GM23338 (cell line): ENCODE results near the gene GPR176. TPM values are rescaled to one million over a fixed set of nuclear protein-coding genes. Genes with fewer than 3 reads are reported as not detected.

Experiments used
- ATAC-seq: fragments of 200-7000 bp; cut with Tn5 transposase; 3 replicates; pipeline ENCODE4 v1.9.1; 2020
- DNase-seq: peaks from one replicate; pipeline ENCODE4 v3.0.0-alpha.2; 2015; ENCODE audit warnings: low spot score
- H2AFZ ChIP-seq: fragments of 200-600 bp; sonication (generic); 2 replicates; pipeline ENCODE4 v1.8.0; 2016; ENCODE audit warnings: antibody characterized with exemption, mild to moderate bottlenecking, moderate library complexity
- H3F3A ChIP-seq: fragments of 200-600 bp; sonication (generic); replicated peaks from 2 replicates; pipeline ENCODE4 v1.8.0; 2017; ENCODE audit warnings: antibody characterized with exemption, mixed run types, low read depth
- H3K27ac ChIP-seq: fragments of 200-600 bp; sonication (generic); 2 replicates; pipeline ENCODE4 v1.6.1; 2016; ENCODE audit warnings: low read depth
- H3K27me3 ChIP-seq: fragments of 200-600 bp; sonication (generic); 2 replicates; pipeline ENCODE4 v1.8.0; 2016; ENCODE audit warnings: mild to moderate bottlenecking, mixed run types, moderate library complexity; ENCODE audit not compliant: insufficient read depth
- H3K36me3 ChIP-seq: fragments of 200-600 bp; sonication (generic); 2 replicates; pipeline ENCODE4 v1.8.0; 2016; ENCODE audit warnings: mild to moderate bottlenecking; ENCODE audit not compliant: insufficient read depth
- H3K4me1 ChIP-seq: fragments of 200-600 bp; sonication (generic); 2 replicates; pipeline ENCODE4 v1.8.0; 2016; ENCODE audit warnings: mild to moderate bottlenecking, moderate library complexity; ENCODE audit not compliant: insufficient read depth
- H3K4me2 ChIP-seq: fragments of 200-600 bp; sonication (generic); 2 replicates; pipeline ENCODE4 v1.7.1; 2017; ENCODE audit warnings: mixed run types
- H3K4me3 ChIP-seq: fragments of 200-600 bp; sonication (generic); 2 replicates; pipeline ENCODE4 v1.6.1; 2016; ENCODE audit warnings: mixed run types
- H3K79me2 ChIP-seq: fragments of 200-600 bp; sonication (generic); replicated peaks from 2 replicates; pipeline ENCODE4 v1.8.0; 2017; ENCODE audit warnings: mild to moderate bottlenecking; ENCODE audit not compliant: insufficient read depth
- H3K9me2 ChIP-seq: fragments of 200-600 bp; sonication (generic); 2 replicates; pipeline ENCODE4 v1.8.0; 2017; ENCODE audit not compliant: insufficient read depth
- H4K20me1 ChIP-seq: fragments of 200-600 bp; sonication (generic); replicated peaks from 2 replicates; pipeline ENCODE4 v1.8.0; 2017; ENCODE audit warnings: mild to moderate bottlenecking; ENCODE audit not compliant: insufficient read depth
- H3K27ac Mint-ChIP-seq: 2 replicates; pipeline ENCODE4 v1.8.0; 2020; ENCODE audit warnings: inconsistent platforms, mild to moderate bottlenecking, moderate library complexity, mixed read lengths
- H3K27me3 Mint-ChIP-seq: 3 replicates; pipeline ENCODE4 v1.8.0; 2022; ENCODE audit warnings: low read depth, mild to moderate bottlenecking, moderate library complexity, mixed read lengths, inconsistent platforms; ENCODE audit not compliant: insufficient read depth, poor library complexity
- H3K36me3 Mint-ChIP-seq: 3 replicates; pipeline ENCODE4 v1.8.0; 2021; ENCODE audit warnings: low read depth, mild to moderate bottlenecking, inconsistent platforms, moderate library complexity, mixed read lengths
- H3K4me1 Mint-ChIP-seq: 3 replicates; pipeline ENCODE4 v1.8.0; 2020; ENCODE audit warnings: mild to moderate bottlenecking, inconsistent platforms, mixed read lengths
- H3K4me3 Mint-ChIP-seq: 3 replicates; pipeline ENCODE4 v1.8.0; 2021; ENCODE audit warnings: moderate library complexity, mild to moderate bottlenecking, inconsistent platforms, mixed read lengths
- H3K9me3 Mint-ChIP-seq: 3 replicates; pipeline ENCODE4 v1.8.0; 2020; ENCODE audit warnings: moderate library complexity, mild to moderate bottlenecking, inconsistent platforms, mixed read lengths
- ZNF114 ChIP-seq: fragments of 250-450 bp; sonication (Bioruptor Pico); IDR thresholded peaks from 2 replicates; pipeline ENCODE4 v1.5.0; 2020; ENCODE audit warnings: mild to moderate bottlenecking, moderate library complexity
- ZNF331 ChIP-seq: fragments of 250-450 bp; sonication (Bioruptor Pico); IDR thresholded peaks from 2 replicates; pipeline ENCODE4 v1.5.0; 2020; ENCODE audit warnings: low read depth, mild to moderate bottlenecking, moderate library complexity
- polyA plus RNA-seq: library from polyadenylated mRNA; unstranded; fragments of >200 nt; fragmentation: Nextera tagmentation; extraction: Ambion mirVana; gene quantifications from 2 replicates; pipeline ENCODE4 v1.2.1, GENCODE V29; 2016
- total RNA-seq: library from RNA; depleted of rRNA; stranded (reverse); fragments of >200 nt; shearing (Covaris generic); gene quantifications from 2 replicates; pipeline ENCODE4 v1.2.3, GENCODE V29; 2014
- TF ChIP-seq, protein P1 (sequence below): IDR thresholded peaks from 2 replicates; pipeline ENCODE4 v1.6.1; 2016; ENCODE audit warnings: antibody characterized with exemption
- TF ChIP-seq, protein P2 (sequence below): IDR thresholded peaks from one replicate; pipeline ENCODE4 v1.6.1; 2018; ENCODE audit warnings: antibody characterized with exemption; ENCODE audit not compliant: unreplicated experiment
- TF ChIP-seq, protein P3 (sequence below): fragments of 250-450 bp; sonication (Bioruptor Pico); IDR thresholded peaks from 2 replicates; pipeline ENCODE4 v1.5.0; 2020; ENCODE audit warnings: mild to moderate bottlenecking, moderate library complexity

The GPR176 gene
- total and polyA plus RNA-seq, 2 experiments from 2014 or later = 60.0 to 248 TPM

DNA sequence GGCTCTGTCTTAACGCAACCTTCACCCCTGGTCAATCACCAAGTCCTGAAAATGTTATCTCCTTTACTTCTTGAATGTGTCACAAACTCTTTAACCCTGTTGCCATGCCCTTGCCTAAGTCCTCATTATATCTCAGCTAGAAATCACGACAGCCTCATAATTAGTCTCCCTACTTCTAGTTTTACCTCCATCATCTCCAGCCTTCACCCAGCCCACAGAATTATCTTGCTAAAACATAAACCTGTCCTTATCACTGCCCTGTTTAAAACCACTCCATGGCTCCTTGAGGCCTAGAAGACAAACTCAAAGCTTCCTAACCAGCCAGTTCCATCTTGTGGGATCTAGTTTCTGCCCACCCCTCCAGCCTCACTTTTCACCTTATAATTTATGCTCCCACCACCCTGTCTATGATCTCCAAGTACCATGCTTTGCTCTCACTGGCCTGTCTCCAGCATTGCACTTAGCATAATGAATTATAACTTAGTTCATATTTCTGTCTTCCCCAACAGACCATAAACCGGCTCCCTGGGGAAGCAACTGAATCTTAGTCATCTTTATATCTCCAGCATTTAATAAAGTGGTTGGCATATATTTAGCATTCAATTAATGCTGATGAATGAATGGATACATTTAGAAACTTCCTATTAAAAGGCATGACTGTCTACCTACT is 39.2 kb downstream of the GPR176 start:
- H3K4me1 Mint-ChIP-seq = peaks cover 37% of the 10 kb centered on the region
- no peak overlapping the region for H3K4me3 Mint-ChIP-seq
- ATAC-seq = no peak
- Histone ChIP-seq H3K4me2 (no peak overlapping the region), H3F3A (0 out of 2 replicates have a peak, but pooled peaks cover 3% of the 10 kb centered on the region), H3K79me2 (peaks cover 100% of the 10 kb centered on the region), H2AFZ (no peak overlapping the region), H3K27ac (no peak overlapping the region), H4K20me1 (no peaks in the 10 kb centered on the region), H3K9me2 (no peaks in the 10 kb centered on the region; the same call in 1 of the 2 replicates), H3K27me3 (no peaks in the 10 kb centered on the region), H3K4me3 (no peak overlapping the region), H3K36me3 (no peaks in the 10 kb centered on the region), H3K4me1 (peaks cover 59% of the 10 kb centered on the region)
- peaks cover 4% of the 10 kb centered on the region for H3K27me3 Mint-ChIP-seq
- H3K27ac Mint-ChIP-seq = no peak overlapping the region
- H3K36me3 Mint-ChIP-seq = peaks cover 40% of the 10 kb centered on the region; the same call in 2 of the 3 replicates
- no peak for DNase-seq
- no peaks in the 10 kb centered on the region; the same call in 2 of the 3 replicates for H3K9me3 Mint-ChIP-seq
- no peak for TF ChIP-seq ZNF331 (CRISPR knock-in tag)
- TF ChIP-seq, protein P1, sequence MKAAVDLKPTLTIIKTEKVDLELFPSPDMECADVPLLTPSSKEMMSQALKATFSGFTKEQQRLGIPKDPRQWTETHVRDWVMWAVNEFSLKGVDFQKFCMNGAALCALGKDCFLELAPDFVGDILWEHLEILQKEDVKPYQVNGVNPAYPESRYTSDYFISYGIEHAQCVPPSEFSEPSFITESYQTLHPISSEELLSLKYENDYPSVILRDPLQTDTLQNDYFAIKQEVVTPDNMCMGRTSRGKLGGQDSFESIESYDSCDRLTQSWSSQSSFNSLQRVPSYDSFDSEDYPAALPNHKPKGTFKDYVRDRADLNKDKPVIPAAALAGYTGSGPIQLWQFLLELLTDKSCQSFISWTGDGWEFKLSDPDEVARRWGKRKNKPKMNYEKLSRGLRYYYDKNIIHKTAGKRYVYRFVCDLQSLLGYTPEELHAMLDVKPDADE = no peak
- TF ChIP-seq, protein P2, sequence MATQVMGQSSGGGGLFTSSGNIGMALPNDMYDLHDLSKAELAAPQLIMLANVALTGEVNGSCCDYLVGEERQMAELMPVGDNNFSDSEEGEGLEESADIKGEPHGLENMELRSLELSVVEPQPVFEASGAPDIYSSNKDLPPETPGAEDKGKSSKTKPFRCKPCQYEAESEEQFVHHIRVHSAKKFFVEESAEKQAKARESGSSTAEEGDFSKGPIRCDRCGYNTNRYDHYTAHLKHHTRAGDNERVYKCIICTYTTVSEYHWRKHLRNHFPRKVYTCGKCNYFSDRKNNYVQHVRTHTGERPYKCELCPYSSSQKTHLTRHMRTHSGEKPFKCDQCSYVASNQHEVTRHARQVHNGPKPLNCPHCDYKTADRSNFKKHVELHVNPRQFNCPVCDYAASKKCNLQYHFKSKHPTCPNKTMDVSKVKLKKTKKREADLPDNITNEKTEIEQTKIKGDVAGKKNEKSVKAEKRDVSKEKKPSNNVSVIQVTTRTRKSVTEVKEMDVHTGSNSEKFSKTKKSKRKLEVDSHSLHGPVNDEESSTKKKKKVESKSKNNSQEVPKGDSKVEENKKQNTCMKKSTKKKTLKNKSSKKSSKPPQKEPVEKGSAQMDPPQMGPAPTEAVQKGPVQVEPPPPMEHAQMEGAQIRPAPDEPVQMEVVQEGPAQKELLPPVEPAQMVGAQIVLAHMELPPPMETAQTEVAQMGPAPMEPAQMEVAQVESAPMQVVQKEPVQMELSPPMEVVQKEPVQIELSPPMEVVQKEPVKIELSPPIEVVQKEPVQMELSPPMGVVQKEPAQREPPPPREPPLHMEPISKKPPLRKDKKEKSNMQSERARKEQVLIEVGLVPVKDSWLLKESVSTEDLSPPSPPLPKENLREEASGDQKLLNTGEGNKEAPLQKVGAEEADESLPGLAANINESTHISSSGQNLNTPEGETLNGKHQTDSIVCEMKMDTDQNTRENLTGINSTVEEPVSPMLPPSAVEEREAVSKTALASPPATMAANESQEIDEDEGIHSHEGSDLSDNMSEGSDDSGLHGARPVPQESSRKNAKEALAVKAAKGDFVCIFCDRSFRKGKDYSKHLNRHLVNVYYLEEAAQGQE = no peak
- TF ChIP-seq, protein P3, sequence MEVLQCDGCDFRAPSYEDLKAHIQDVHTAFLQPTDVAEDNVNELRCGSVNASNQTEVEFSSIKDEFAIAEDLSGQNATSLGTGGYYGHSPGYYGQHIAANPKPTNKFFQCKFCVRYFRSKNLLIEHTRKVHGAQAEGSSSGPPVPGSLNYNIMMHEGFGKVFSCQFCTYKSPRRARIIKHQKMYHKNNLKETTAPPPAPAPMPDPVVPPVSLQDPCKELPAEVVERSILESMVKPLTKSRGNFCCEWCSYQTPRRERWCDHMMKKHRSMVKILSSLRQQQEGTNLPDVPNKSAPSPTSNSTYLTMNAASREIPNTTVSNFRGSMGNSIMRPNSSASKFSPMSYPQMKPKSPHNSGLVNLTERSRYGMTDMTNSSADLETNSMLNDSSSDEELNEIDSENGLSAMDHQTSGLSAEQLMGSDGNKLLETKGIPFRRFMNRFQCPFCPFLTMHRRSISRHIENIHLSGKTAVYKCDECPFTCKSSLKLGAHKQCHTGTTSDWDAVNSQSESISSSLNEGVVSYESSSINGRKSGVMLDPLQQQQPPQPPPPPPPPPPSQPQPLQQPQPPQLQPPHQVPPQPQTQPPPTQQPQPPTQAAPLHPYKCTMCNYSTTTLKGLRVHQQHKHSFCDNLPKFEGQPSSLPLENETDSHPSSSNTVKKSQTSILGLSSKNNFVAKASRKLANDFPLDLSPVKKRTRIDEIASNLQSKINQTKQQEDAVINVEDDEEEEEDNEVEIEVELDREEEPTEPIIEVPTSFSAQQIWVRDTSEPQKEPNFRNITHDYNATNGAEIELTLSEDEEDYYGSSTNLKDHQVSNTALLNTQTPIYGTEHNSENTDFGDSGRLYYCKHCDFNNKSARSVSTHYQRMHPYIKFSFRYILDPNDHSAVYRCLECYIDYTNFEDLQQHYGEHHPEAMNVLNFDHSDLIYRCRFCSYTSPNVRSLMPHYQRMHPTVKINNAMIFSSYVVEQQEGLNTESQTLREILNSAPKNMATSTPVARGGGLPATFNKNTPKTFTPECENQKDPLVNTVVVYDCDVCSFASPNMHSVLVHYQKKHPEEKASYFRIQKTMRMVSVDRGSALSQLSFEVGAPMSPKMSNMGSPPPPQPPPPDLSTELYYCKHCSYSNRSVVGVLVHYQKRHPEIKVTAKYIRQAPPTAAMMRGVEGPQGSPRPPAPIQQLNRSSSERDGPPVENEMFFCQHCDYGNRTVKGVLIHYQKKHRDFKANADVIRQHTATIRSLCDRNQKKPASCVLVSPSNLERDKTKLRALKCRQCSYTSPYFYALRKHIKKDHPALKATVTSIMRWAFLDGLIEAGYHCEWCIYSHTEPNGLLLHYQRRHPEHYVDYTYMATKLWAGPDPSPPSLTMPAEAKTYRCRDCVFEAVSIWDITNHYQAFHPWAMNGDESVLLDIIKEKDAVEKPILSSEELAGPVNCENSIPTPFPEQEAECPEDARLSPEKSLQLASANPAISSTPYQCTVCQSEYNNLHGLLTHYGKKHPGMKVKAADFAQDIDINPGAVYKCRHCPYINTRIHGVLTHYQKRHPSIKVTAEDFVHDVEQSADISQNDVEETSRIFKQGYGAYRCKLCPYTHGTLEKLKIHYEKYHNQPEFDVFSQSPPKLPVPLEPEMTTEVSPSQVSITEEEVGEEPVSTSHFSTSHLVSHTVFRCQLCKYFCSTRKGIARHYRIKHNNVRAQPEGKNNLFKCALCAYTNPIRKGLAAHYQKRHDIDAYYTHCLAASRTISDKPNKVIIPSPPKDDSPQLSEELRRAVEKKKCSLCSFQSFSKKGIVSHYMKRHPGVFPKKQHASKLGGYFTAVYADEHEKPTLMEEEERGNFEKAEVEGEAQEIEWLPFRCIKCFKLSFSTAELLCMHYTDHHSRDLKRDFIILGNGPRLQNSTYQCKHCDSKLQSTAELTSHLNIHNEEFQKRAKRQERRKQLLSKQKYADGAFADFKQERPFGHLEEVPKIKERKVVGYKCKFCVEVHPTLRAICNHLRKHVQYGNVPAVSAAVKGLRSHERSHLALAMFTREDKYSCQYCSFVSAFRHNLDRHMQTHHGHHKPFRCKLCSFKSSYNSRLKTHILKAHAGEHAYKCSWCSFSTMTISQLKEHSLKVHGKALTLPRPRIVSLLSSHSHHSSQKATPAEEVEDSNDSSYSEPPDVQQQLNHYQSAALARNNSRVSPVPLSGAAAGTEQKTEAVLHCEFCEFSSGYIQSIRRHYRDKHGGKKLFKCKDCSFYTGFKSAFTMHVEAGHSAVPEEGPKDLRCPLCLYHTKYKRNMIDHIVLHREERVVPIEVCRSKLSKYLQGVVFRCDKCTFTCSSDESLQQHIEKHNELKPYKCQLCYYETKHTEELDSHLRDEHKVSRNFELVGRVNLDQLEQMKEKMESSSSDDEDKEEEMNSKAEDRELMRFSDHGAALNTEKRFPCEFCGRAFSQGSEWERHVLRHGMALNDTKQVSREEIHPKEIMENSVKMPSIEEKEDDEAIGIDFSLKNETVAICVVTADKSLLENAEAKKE (CRISPR knock-in tag) = no peak
- no peak for TF ChIP-seq ZNF114 (CRISPR knock-in tag)
